Measurements from ENCODE around the gene LRRN2.
A peak's percentile ranks its signal among the peaks of the same experiment; 100 is the strongest.

The LRRN2 gene

GRCh38 chr1:204592246-204592948 lies 93.1 kb downstream of the LRRN2 start:
- DNase-seq = no peak

- no peak for DNase-seq
Observed at GRCh38 chr1:204591473-204592090, 94.0 kb downstream of the LRRN2 start.

GRCh38 chr1:204589409-204590038 lies 96.0 kb downstream of the LRRN2 start:
- DNase-seq = no peak

- DNase-seq = no peak
Observed at GRCh38 chr1:204588826-204589225, 96.7 kb downstream of the LRRN2 start.

- DNase-seq = no peak
Observed at GRCh38 chr1:204587621-204588020, 97.9 kb downstream of the LRRN2 start.

GRCh38 chr1:204584699-204585372 lies 100.7 kb downstream of the LRRN2 start:
- no peak for DNase-seq

- DNase-seq = no peak
Observed at GRCh38 chr1:204583909-204584632, 101.5 kb downstream of the LRRN2 start.

GRCh38 chr1:204581759-204582158 lies 103.8 kb downstream of the LRRN2 start:
- DNase-seq = no peak

- DNase-seq = no peak
Observed at GRCh38 chr1:204580862-204581261, 104.7 kb downstream of the LRRN2 start.

GRCh38 chr1:204579681-204580080 lies 105.9 kb downstream of the LRRN2 start:
- no peak for DNase-seq

- peak; percentile 24 for DNase-seq
Observed at GRCh38 chr1:204578867-204579664, 106.5 kb downstream of the LRRN2 start.

- DNase-seq = no peak
Observed at GRCh38 chr1:204577794-204578478, 107.6 kb downstream of the LRRN2 start.

- DNase-seq = no peak
Observed at GRCh38 chr1:204576422-204576821, 109.1 kb downstream of the LRRN2 start.

GRCh38 chr1:204575221-204576190 lies 110.0 kb downstream of the LRRN2 start:
- no peak for DNase-seq

GRCh38 chr1:204574865-204575163 lies 110.7 kb downstream of the LRRN2 start:
- DNase-seq = no peak

- DNase-seq = no peak
Observed at GRCh38 chr1:204574016-204574864, 111.3 kb downstream of the LRRN2 start.

- no peak for DNase-seq
Observed at GRCh38 chr1:204572923-204573922, 112.3 kb downstream of the LRRN2 start.

GRCh38 chr1:204571631-204572030 lies 113.9 kb downstream of the LRRN2 start:
- DNase-seq = no peak

All from stimulated activated CD4-positive, alpha-beta T cell treated with anti-CD3 and anti-CD28 coated beads, Interleukin-12 subunit alpha, Interleukin-12 subunit beta, amount 100 ng/mL, for 4 hours (primary cell).